Testis (tissue), 3 donors: ENCODE results near the gene YEATS2. TPM values are rescaled to one million over a fixed set of nuclear protein-coding genes. Genes with fewer than 3 reads are reported as not detected.

Source experiments
- DNase-seq: peaks from one replicate; pipeline ENCODE4 v3.0.0-alpha.2; 2019
- H3K27ac ChIP-seq, 2 donors: fragments of 200-600 bp; sonication (generic); one replicate each; pipeline ENCODE4 v1.5.1; 2019
- H3K27me3 ChIP-seq: fragments of 200-600 bp; sonication (generic); one replicate; pipeline ENCODE4 v1.5.1; 2019
- H3K36me3 ChIP-seq: fragments of 200-600 bp; sonication (generic); one replicate; pipeline ENCODE4 v1.5.1; 2017; ENCODE audit warnings: low read depth; ENCODE audit errors: missing control alignments
- H3K4me1 ChIP-seq: fragments of 200-600 bp; sonication (generic); one replicate; pipeline ENCODE4 v1.5.1; 2019
- H3K4me3 ChIP-seq, 2 donors: fragments of 200-600 bp; sonication (generic); one replicate each; pipeline ENCODE4 v1.5.1; 2017 to 2019
- H3K9me3 ChIP-seq: fragments of 200-600 bp; sonication (generic); one replicate; pipeline ENCODE4 v1.5.1; 2017
- CTCF ChIP-seq, 3 experiments: fragments of 450-650 bp in 2 of 3; fragments of 200-600 bp in 1 of 3; sonication (generic) in 1 of 3; IDR thresholded peaks; one replicate each; pipeline ENCODE4 v1.5.1; 2016 to 2019; ENCODE audit warnings: antibody characterized with exemption in 3 of 3, mild to moderate bottlenecking in 2 of 3, moderate library complexity in 1 of 3
- POLR2A ChIP-seq: fragments of 450-650 bp; IDR thresholded peaks from one replicate; pipeline ENCODE4 v1.6.1; 2017; ENCODE audit warnings: antibody characterized with exemption, mild to moderate bottlenecking, moderate library complexity
- WGBS, 2 donors: methylation state at CpG; one replicate each; pipeline ENCODE4 v1.1.5; 2018; 5-methylcytosine and 5-hydroxymethylcytosine counted together
- intact Hi-C: fragments of 100-400 bp; cut with DNase I; formaldehyde crosslinking; loops from one replicate; pipeline ENCODE4 v1.15.1; 2023; ENCODE audit warnings: low total_unique reads
- polyA plus RNA-seq: library from polyadenylated mRNA; stranded (reverse); fragments of 350-450 nt; fragmentation: Illumina TruSeq; extraction: RNeasy Lipid Tissue Mini Kit (QIAGEN cat#74804); gene quantifications from one replicate; pipeline ENCODE4 v1.2.3, GENCODE V29; 2014; ENCODE audit warnings: low read depth, low replicate concordance; ENCODE audit not compliant: insufficient read depth
- total RNA-seq, 2 donors: library from RNA; depleted of rRNA; stranded (reverse); fragments of >200 nt; gene quantifications; one replicate each; pipeline ENCODE4 v1.2.3, GENCODE V29; 2016

The YEATS2 gene
- total and polyA plus RNA-seq, 3 donors from 2014 or later = 19.3 to 41.7 (median 39.9) TPM

GRCh38 chr3:183810643-183811594 lies 113.3 kb downstream of the YEATS2 start:
- no peak overlapping the region for H3K4me3 ChIP-seq
- WGBS, 2 donors = 89 to 93% methylated on average over 24 of the region's 24 CpGs
- TF ChIP-seq CTCF (IDR thresholded peaks at IDR 0.05) (no peak), POLR2A (no peak)
- H3K4me1 ChIP-seq = no peaks in the 10 kb centered on the region
- H3K27ac ChIP-seq = no peak overlapping the region
- H3K9me3 ChIP-seq = no peaks in the 10 kb centered on the region
- H3K36me3 ChIP-seq = no peaks in the 10 kb centered on the region
- DNase-seq = no peak
- intact Hi-C loops = no loop called here
- H3K27me3 ChIP-seq = no peaks in the 10 kb centered on the region

GRCh38 chr3:183811638-183812037 lies 114.0 kb downstream of the YEATS2 start:
- Histone ChIP-seq H3K9me3 (no peaks in the 10 kb centered on the region), H3K27ac (no peak overlapping the region), H3K4me3 (no peak overlapping the region), H3K27me3 (no peaks in the 10 kb centered on the region), H3K4me1 (no peaks in the 10 kb centered on the region), H3K36me3 (no peaks in the 10 kb centered on the region)
- no peak for DNase-seq
- intact Hi-C loops = no loop called here
- WGBS, 2 donors = 94 to 96% methylated on average over 11 of the region's 11 CpGs
- no peak for TF ChIP-seq POLR2A
- no peak for TF ChIP-seq CTCF (IDR thresholded peaks at IDR 0.05)

- intact Hi-C loops = no loop called here
- Histone ChIP-seq H3K9me3 (no peaks in the 10 kb centered on the region), H3K27me3 (no peaks in the 10 kb centered on the region), H3K4me1 (no peaks in the 10 kb centered on the region), H3K36me3 (no peaks in the 10 kb centered on the region), H3K4me3 (no peak overlapping the region), H3K27ac (no peak overlapping the region)
- WGBS, 2 donors = 39 to 48% methylated on average over 8 of the region's 8 CpGs
- no peak for TF ChIP-seq POLR2A
- TF ChIP-seq CTCF (IDR thresholded peaks at IDR 0.05) = no peak
- no peak for DNase-seq
These were observed 115.3 kb downstream of the YEATS2 start for GRCh38 chr3:183812761-183813445.

GRCh38 chr3:183814240-183814639 lies 116.6 kb downstream of the YEATS2 start:
- no peaks in the 10 kb centered on the region for H3K9me3 ChIP-seq
- H3K4me3 ChIP-seq = no peak overlapping the region
- no peaks in the 10 kb centered on the region for H3K27me3 ChIP-seq
- no peaks in the 10 kb centered on the region for H3K4me1 ChIP-seq
- DNase-seq = no peak
- H3K36me3 ChIP-seq = no peaks in the 10 kb centered on the region
- intact Hi-C loops = no loop called here
- no peak overlapping the region for H3K27ac ChIP-seq
- TF ChIP-seq CTCF (IDR thresholded peaks at IDR 0.05) (no peak), POLR2A (no peak)
- 94 to 97% methylated on average over 1 of the region's 1 CpG for WGBS, 2 donors
